ENCODE data around the gene CCDC87. TPM values are rescaled to one million over a fixed set of nuclear protein-coding genes. Genes with fewer than 3 reads are reported as not detected.

Gene CCDC87
- total and polyA plus RNA-seq, 2 experiments from 2014 or later, result 0.53 TPM; not detected in 1

DNA sequence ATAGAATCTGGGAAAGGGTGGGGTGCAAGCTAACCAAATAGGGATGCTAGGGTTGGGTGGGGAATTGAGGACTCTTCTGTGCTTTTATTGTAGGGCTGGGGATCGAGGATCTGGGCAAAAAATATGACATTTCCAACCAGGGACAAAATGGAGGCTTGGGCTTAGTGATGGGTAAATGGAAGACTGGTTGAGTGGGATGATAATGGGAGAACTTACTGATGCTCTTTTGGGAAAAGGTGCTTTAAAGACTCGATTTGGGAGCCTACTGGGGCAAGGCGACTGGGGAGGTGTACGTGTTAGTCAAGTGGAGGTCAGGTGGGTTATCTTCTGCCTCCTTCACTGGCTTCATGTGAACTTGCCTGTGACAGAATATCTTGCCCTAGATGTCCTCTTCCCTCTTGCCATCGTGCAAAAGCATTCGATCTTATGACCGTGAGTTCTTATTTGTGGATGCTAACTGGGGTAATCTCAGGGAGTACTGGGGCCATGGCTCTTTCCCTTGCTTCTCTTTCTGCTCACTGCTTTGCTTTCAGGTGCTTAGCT, 35.3 kb upstream of the CCDC87 start:
- DNase-seq (ENCODE audit: low spot score), result no peak
- 98% methylated on average over 7 of the region's 7 CpGs for WGBS (ENCODE audit: low lambda C conversion rate, missing lambda C conversion rate)
- Histone ChIP-seq H4K20me1 (ENCODE audit: insufficient read depth, poor library complexity, severe bottlenecking) (peaks cover 98% of the 10 kb centered on the region), H3K4me3 (no peak overlapping the region), H3K27me3 (no peaks in the 10 kb centered on the region), H3K9me3 (ENCODE audit: low read depth) (no peaks in the 10 kb centered on the region), H2AFZ (no peak overlapping the region), H3K36me3 (replicated peaks; ENCODE audit: insufficient read depth, low read depth) (no peaks in the 10 kb centered on the region), H3K4me2 (no peak overlapping the region), H3K79me2 (peaks cover 100% of the 10 kb centered on the region), H3K27ac (no peak overlapping the region), H3K4me1 (ENCODE audit: insufficient read depth) (no peaks in the 10 kb centered on the region), H3K9me2 (replicated peaks; ENCODE audit: insufficient read depth) (no peaks in the 10 kb centered on the region)
- TF ChIP-seq EZH2 (IDR thresholded peaks at IDR 0.05; ENCODE audit: borderline replicate concordance), result no peak
- TF ChIP-seq, protein P1, sequence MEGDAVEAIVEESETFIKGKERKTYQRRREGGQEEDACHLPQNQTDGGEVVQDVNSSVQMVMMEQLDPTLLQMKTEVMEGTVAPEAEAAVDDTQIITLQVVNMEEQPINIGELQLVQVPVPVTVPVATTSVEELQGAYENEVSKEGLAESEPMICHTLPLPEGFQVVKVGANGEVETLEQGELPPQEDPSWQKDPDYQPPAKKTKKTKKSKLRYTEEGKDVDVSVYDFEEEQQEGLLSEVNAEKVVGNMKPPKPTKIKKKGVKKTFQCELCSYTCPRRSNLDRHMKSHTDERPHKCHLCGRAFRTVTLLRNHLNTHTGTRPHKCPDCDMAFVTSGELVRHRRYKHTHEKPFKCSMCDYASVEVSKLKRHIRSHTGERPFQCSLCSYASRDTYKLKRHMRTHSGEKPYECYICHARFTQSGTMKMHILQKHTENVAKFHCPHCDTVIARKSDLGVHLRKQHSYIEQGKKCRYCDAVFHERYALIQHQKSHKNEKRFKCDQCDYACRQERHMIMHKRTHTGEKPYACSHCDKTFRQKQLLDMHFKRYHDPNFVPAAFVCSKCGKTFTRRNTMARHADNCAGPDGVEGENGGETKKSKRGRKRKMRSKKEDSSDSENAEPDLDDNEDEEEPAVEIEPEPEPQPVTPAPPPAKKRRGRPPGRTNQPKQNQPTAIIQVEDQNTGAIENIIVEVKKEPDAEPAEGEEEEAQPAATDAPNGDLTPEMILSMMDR (IDR thresholded peaks at IDR 0.05; ENCODE audit: poor library complexity), result no peak
- TF ChIP-seq EZH2phosphoT487 (IDR thresholded peaks at IDR 0.05; ENCODE audit: low read depth, severe bottlenecking, unreplicated experiment), result no peak

DNA sequence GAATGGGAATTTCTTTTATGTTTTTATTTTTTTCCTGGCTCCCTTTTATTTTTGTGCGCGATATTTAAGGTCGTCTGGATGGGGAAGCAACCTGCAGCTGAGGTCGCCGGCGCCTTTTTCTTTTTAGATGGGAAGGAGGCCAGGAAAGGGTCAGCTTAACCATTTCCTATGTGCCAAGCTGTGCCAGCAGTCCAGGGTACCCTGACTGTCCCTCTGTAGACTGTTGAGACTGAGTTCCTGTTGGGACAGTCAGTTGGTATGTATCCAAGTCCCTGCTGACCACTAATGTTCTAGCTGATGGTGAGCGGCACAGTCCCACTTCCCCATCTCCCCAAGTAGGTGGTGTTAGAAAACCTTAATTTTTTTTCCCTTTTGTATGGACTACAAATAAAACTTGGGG, 34.1 kb upstream of the CCDC87 start:
- H3K4me2 ChIP-seq, result no peak overlapping the region
- no peak for DNase-seq (ENCODE audit: low spot score)
- H3K27ac ChIP-seq, result no peak overlapping the region
- TF ChIP-seq EZH2 (IDR thresholded peaks at IDR 0.05; ENCODE audit: borderline replicate concordance), result no peak
- no peak for TF ChIP-seq EZH2phosphoT487 (IDR thresholded peaks at IDR 0.05; ENCODE audit: low read depth, severe bottlenecking, unreplicated experiment)
- TF ChIP-seq, protein P1 (IDR thresholded peaks at IDR 0.05; ENCODE audit: poor library complexity), result no peak
- H3K4me3 ChIP-seq, result no peak overlapping the region
- peaks cover 100% of the 10 kb centered on the region for H3K79me2 ChIP-seq
- H3K36me3 ChIP-seq (replicated peaks; ENCODE audit: insufficient read depth, low read depth), result no peaks in the 10 kb centered on the region
- peaks cover 2% of the 10 kb centered on the region for H3K4me1 ChIP-seq (ENCODE audit: insufficient read depth)
- no peaks in the 10 kb centered on the region for H3K9me3 ChIP-seq (ENCODE audit: low read depth)
- peaks cover 98% of the 10 kb centered on the region for H4K20me1 ChIP-seq (ENCODE audit: insufficient read depth, poor library complexity, severe bottlenecking)
- no peak overlapping the region for H2AFZ ChIP-seq
- over 99% methylated on average over 7 of the region's 7 CpGs for WGBS (ENCODE audit: low lambda C conversion rate, missing lambda C conversion rate)
- H3K27me3 ChIP-seq, result no peaks in the 10 kb centered on the region
- H3K9me2 ChIP-seq (replicated peaks; ENCODE audit: insufficient read depth), result no peaks in the 10 kb centered on the region

DNA sequence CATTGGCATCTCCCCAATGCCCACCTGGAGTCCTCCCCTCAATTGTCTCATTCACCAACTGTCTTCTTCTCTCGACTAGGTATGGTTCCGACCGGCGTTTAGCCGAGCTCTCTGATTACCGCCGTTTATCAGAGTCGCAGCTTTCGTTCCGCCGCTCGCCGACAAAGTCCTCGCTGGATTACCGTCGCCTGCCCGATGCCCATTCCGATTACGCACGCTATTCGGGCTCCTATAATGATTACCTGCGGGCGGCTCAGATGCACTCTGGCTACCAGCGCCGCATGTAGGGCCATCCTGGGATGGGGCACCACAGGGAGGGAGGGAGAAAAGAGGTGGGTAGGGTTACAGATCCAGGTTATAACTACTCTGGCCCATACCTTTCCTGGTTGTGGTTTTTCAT, 33.5 kb upstream of the CCDC87 start:
- no peaks in the 10 kb centered on the region for H3K9me3 ChIP-seq (ENCODE audit: low read depth)
- DNase-seq (ENCODE audit: low spot score), result no peak
- H4K20me1 ChIP-seq (ENCODE audit: insufficient read depth, poor library complexity, severe bottlenecking), result peaks cover 98% of the 10 kb centered on the region
- H3K4me2 ChIP-seq, result no peak overlapping the region
- no peaks in the 10 kb centered on the region for H3K9me2 ChIP-seq (replicated peaks; ENCODE audit: insufficient read depth)
- H2AFZ ChIP-seq, result no peak overlapping the region
- H3K27me3 ChIP-seq, result no peaks in the 10 kb centered on the region
- no peak overlapping the region for H3K27ac ChIP-seq
- H3K36me3 ChIP-seq (replicated peaks; ENCODE audit: insufficient read depth, low read depth), result no peaks in the 10 kb centered on the region
- H3K4me3 ChIP-seq, result no peak overlapping the region
- H3K79me2 ChIP-seq, result peaks cover 100% of the 10 kb centered on the region
- peaks cover 4% of the 10 kb centered on the region for H3K4me1 ChIP-seq (ENCODE audit: insufficient read depth)
- 98% methylated on average over 23 of the region's 25 CpGs for WGBS (ENCODE audit: low lambda C conversion rate, missing lambda C conversion rate)
- TF ChIP-seq, protein P1 (IDR thresholded peaks at IDR 0.05; ENCODE audit: poor library complexity), result no peak
- TF ChIP-seq EZH2phosphoT487 (IDR thresholded peaks at IDR 0.05; ENCODE audit: low read depth, severe bottlenecking, unreplicated experiment) (no peak), EZH2 (IDR thresholded peaks at IDR 0.05; ENCODE audit: borderline replicate concordance) (no peak)

Measured in hepatocyte (in vitro differentiated cells).